ENCODE measurements around the gene DCAF12L2. TPM values are rescaled to one million over a fixed set of nuclear protein-coding genes. Genes with fewer than 3 reads are reported as not detected.

The DCAF12L2 gene
- 0.07 to 0.10 TPM (median 0.08 TPM) in 4 of 5 replicates, not detected in the other for total RNA-seq (2022; extraction: Qiagen RNA extraction)

DNA sequence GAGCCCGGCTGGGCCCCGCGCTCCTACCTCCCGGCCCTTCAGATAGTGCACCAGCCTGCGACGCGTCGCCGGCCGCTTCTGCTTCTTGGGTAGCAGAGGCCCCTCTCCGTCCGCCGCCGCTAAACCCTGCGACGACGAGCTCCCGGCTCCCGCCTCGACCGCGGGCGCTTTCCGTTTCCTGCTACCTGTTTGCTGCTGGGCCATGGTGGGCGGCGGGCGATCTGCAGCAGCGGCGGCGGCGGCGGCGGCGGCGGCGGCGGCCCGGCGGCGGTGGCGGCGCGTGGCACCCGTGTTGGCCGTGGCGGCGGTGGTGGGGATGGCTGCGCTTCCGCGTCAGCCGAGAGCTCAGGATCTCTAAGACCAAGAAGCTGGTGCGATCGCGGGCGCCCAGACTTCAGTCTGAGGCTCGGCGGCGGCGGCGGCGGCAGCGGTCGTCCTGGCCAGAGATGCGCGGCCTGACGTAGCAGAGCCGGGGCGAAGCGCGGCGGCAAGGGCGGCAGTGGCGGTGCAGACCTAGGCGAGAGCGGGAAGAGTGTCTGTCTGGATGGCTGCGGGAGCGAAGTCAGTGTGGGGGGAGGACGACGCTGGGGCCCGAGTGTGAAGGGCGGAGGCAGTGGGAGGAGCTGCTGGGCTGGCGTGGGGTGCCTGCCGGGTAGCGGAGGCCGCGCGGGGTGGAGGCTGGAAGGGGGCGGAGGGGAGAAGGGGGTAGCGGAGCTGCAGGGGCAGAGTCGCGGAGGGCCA, at the start of gene DCAF12L2:
DCAF12L2 (minus strand) TSS at position 569 of the 741 bp plus-strand sequence; CDS start at position 204, 365 bp downstream.

Data from A549 treated with Hydrocortisone at 1 μM for 4 hours (cell line).